Stimulated activated CD8-positive, alpha-beta memory T cell treated with anti-CD3 and anti-CD28 coated beads, Interleukin-12 subunit alpha, Interleukin-12 subunit beta, amount 100 ng/mL, for 24 hours (primary cell): Measurements from ENCODE around the gene TMPRSS11A.

Source experiments
- DNase-seq: peaks from one replicate; pipeline ENCODE4 v3.0.0-alpha.2; 2020; ENCODE audit errors: extremely low read depth

TMPRSS11A gene, protein sequence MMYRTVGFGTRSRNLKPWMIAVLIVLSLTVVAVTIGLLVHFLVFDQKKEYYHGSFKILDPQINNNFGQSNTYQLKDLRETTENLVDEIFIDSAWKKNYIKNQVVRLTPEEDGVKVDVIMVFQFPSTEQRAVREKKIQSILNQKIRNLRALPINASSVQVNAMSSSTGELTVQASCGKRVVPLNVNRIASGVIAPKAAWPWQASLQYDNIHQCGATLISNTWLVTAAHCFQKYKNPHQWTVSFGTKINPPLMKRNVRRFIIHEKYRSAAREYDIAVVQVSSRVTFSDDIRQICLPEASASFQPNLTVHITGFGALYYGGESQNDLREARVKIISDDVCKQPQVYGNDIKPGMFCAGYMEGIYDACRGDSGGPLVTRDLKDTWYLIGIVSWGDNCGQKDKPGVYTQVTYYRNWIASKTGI

DNA sequence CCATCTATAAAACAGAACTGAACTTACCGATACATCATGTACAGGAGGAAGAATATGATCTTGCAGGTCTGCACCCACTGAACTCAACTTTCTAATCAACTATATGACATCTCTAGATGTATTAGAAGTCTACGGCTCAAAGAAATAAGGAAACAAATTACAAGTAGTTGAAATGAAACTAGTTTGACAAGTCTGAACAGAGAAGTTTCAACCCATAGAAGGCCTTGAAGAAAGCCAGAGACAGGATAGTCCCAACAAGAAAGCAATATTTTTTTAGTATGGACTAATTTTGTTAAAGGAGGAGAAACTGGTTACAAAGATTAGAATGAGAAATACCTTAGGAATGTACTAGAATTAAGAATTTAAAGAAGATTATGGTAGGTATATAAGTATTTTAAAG lies at the start of gene TMPRSS11A:
Gene TMPRSS11A, minus strand, starts transcription at position 138 of the 400 bp plus-strand sequence. Its CDS starts 100 bp downstream, at position 38.
- no peak for DNase-seq

DNA sequence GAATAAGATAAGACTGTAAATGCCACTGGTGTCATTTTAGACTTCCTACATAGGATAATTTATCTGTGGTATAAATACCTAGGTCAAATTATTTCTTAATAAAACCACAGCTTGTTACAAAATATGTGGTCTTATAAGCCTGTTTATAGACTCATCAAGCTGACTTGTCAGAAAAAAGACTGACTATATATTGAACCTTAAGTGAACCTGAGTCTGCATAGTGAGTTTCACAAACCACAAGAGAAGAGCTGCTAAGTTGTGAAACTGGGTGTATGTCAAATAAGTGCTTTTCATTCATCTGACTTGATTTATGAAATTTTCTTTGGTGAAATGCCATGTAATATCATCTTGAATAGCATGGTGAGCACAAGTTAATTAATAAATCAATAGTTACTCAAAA lies 48.4 kb upstream of the TMPRSS11A start:
- no peak for DNase-seq

DNA sequence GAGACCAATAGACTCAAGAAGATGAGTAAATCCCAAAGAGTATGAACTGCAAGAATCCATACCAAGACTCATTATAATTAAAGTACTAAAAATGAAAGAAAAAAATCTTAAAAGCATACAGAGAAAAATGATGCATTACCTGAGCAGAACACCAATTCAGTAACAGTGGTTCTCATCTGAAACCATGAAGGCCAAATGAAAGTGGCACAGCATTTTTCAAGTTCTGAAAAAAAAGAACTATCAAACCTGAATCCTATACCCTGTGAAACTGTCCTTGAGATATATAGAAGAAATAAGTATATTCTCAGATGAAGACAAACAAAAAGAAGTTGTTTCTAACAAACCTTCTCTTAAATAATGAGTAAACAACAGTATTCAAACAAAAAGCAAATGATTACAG lies 39.6 kb upstream of the TMPRSS11A start:
- no peak for DNase-seq

DNA sequence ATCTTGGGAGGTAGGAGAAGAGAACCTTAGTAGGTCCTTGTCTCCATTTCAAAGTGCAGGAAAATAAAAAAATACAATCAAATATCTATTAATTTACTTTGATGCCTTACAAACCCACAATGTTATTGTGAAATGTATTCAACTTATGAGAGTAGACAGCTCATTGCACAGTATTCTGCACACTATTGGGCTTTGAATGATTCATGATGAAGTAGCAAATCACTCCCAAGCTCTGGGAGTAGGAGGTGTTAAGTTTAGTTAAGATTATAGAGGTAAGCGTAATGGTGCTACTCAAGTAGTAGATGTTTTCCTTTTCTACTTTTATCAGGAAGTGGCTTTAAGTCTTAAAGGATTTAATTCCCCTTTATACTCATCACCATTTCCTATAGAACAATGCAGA lies 32.8 kb upstream of the TMPRSS11A start:
- DNase-seq = no peak

DNA sequence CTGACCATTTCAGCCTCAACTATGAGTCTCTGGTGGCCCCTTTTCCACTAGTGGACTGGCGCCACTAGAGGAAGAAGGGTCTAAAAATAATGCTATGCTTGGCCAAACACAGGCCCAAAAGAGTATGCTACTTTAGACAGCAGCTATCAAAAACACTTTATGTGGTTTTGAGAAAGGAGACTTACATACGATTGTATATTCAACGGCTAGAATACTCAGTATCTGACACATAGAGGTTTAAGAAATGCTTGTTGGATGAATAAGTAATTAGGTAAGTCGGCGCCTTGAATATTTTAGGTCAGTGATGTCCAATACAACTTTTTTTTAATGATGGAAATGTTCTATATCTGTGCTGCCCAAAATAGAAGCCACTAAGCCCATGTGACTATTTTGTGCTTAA lies 25.7 kb upstream of the TMPRSS11A start:
- no peak for DNase-seq

DNA sequence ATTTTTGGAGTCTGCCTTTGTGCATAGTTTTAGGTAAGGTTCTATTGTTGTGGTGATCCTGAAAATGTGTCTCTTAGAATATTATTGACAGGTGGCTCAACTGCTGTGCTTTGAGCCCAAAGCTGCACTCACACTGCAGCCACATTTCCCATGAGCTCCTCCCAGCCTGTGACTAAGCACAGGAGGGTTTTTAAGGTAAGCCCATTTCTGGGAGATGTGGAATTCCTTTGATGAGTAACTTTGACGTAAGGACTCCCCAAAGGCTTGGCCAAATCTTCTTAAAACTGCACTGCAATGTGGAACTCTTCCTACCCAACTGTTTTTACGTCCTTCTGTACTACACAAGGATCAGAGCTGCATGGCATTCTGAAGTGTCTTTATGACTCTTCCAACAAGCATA lies 20.0 kb upstream of the TMPRSS11A start:
- no peak for DNase-seq

DNA sequence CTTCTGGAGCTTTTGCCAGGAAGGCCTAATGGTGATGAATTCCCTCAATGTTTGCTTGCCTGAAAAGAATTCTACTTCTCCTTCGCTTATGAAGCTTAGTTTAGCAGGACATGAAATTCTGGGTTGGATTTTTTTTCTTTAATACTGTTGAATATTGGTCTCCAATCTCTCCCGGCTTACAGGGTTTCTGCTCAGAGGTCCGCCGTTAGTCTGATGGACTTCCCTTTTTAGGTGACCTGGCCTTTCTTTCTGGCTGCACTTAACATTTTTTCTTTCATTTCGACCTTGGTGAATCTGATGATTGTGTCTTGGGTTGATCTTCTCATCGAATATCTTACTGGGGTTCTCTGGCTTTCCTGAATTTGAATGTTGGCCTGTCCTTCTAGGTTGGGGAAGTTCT lies 17.2 kb upstream of the TMPRSS11A start:
- no peak for DNase-seq

DNA sequence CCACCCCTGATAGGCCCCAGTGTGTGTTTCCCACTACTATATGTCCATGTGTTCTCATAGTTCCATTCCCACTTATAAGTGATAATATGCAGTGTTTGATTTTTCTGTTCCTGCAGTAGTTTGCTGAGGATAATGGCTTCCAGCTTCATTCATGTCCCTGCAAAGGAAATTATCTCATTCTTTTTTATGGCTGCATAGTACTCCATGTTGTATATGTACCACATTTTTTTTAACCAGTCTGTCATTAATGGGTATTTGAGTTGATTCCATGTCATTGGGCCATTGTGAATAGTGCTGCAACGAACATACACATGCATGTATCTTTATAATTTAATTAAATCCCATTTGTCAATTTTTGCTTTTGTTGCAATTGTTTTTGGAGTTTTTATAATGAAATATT lies 10.3 kb upstream of the TMPRSS11A start:
- DNase-seq = no peak

DNA sequence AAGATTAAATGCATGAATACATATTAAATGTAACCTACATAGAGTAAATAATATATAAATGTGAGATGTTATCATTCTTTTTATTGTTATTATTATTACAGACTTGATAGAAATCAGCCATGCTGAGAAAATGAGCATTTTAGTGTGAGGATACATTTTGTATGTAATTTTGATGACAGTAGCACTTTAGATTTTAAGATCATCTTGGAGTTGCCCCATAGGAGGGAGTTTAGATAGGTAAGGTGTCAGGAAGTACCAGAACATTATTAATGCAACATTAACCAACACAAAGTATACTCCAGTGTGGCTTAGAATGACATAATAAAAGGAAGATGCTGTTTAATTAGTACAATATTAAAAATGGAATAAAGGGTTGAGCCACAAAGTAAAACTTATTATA lies 8.4 kb downstream of the TMPRSS11A start:
- DNase-seq = no peak

DNA sequence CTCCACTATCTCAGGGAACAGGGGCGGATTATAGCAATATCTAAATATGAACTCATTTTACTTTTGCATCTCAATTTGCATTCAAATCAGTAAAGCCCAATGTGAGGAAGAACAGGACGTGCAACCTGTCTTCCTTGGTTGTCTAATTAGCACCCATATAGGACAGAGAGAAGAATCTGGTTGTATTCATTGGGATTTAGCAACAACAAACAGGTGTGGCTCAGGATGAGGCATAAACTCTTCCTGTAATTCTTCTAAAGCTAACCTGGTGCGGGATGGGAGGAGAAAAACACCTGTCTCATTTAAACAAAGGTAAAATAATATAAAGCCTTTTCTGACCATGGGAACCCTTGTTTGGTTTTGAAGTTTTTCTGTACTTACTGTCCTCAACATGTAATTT lies 22.2 kb downstream of the TMPRSS11A start:
- no peak for DNase-seq

DNA sequence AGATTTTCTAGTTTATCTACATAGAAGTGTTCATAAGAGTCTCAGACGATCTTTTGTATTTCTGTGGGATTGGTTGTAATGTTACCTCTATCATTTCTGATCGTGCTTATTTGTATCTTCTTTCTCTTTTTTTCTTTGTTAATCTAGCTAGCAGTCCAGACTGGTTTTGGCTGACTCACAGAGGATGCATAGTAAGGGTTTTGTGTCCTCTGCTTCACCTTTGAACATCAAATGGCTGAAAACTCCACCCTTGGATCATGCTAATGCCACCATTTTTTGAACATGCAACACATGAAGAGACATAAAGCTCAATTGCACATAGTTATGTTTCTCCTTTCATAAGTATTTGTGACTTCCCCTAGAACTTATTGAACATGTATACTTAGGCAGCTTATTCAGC lies 22.8 kb downstream of the TMPRSS11A start:
- no peak for DNase-seq

DNA sequence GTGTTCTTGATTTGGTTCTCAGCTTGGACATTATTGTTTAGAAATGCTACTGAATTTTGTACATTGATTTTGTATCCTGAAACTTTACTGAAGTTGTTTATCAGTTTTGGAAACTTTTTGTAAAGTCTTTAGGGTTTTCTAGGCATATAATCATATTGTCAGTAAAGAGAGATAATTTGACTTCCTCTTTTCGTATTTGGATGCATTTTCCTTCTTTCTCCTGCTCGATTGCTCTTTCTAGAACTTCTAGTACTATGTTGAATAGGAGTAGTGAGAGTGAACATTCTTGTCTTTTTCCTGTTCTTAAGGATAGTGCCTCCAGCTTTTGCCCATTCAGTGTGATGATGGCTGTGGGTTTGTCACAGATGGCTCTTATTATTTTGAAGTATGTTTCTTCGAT lies 24.1 kb downstream of the TMPRSS11A start:
- no peak for DNase-seq

DNA sequence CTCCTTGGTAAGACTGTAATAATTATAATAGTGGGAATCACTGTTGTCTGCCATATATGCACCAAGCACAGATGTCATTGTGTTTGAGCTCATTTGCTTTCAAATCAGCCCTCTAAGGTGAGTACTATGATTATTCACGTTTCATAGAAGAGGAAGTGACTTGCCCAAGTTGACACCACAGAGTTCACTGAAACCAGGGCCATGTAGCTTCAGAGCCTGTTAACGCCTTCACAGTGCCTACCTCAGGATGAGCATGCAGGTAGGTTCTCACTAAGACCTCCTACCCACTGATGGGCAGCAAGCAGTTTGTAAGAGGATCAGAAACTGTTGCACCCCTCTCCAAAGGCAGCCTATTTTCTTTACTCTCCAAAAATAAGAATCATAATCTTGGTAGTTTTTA lies 27.4 kb downstream of the TMPRSS11A start:
- no peak for DNase-seq

DNA sequence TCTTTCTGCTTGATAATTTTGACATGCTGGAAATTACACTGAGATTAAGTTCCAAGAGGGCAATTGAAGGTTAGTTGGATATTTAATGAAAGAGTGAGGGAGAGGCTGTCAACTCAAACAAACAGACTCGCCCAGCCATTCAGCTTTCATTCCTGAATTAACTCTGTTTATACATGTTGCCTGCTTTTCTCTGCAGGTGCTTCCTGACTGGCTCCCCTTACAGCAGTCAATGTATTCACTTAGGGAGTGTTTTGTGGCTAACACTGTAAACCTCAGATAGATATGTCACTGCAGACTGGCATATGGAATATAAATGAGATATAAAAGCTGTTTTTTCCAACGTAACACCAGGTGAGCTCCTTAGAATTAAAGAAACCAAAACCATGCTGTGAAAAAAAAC lies 28.7 kb downstream of the TMPRSS11A start:
- DNase-seq = no peak

DNA sequence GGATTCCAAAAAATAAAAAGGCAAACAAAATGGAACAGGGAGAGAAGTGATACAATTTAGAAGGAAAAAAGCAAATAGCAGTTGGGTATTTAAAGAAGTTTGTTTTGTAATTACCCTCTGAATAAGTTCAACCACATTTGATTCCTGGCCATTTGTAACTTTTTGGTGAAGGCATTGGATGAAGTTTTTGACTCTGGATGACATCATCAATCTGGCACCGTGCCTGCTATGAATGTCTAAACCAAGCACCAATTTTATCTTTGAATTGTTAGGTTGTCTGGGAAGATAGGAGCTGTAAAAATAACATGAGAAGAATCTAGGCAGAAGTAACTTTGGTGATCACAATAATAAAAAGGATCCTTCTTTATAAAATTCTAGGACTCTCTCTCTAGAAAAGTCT lies 29.5 kb downstream of the TMPRSS11A start:
- no peak for DNase-seq

DNA sequence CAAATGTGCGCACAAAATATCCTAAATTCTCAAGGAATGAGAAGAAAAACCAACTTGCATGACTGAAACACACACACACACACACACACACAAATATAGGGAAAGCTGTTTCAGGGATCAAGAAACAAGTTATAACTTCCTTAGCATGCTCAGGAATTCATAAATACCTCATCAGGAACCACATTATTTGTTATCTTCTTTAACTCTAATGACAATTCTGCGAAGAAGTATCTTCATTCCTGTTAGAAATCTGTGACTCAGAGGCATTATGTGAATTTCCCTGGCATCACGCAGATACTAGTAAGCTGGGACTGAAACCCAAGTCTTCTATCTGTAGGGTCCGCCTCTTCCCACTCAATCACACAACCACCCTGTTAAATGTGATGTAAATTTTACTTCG lies 30.3 kb downstream of the TMPRSS11A start:
- DNase-seq = no peak

DNA sequence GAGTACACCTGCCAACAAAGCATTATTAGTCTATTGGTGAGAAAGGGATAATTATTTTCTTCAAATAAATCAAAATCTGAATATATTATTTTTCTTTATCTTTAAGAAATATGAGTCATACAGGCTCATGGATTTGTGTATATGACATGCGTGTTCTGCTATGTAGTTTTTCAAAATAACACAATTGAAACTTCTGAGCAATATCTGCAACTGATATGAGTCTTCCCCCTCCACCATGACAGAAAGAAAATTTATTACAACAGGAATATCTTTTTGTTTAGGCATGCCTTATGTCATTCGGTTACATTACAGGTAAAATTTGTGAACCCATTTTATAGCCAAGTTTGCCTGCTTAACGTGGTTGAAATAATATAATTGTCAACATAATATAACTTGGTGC lies 32.0 kb downstream of the TMPRSS11A start:
- DNase-seq = no peak

DNA sequence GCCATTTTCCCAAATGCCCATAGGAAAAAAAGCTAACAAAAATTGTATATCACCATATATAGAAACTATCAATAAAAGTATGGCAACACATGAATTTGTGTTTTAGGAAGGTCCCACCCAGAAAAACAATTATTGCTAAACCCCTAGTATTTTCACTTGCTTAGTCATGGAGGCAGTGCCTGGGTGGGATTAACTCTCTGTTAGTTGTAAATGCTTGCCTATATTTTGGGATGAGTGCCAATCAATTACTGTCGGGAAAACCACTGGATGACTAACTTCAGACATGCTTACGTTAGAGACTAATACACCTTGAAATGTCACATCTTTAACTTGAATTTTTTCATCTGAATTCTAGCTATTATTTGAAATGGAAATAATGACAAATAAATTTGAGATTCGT lies 33.9 kb downstream of the TMPRSS11A start:
- DNase-seq = no peak

DNA sequence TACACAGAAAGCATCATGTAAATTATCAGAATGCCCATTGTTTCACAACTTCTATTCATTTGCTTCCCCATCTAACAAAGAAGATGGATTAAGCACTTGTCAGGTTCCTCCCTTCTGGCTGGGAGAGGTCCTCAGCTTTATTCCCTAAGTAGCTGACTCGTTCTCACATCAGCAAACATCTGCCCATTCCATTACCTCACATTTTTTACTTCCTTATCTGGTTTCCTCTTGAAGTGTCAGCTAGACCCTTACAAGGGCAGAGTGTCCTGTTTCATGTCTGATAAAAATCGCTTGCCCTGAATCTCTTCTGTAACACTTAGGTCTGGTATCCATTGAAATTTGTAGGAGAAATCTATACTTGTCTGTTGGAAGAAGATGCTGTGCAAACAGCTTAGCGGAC lies 34.7 kb downstream of the TMPRSS11A start:
- DNase-seq = no peak

DNA sequence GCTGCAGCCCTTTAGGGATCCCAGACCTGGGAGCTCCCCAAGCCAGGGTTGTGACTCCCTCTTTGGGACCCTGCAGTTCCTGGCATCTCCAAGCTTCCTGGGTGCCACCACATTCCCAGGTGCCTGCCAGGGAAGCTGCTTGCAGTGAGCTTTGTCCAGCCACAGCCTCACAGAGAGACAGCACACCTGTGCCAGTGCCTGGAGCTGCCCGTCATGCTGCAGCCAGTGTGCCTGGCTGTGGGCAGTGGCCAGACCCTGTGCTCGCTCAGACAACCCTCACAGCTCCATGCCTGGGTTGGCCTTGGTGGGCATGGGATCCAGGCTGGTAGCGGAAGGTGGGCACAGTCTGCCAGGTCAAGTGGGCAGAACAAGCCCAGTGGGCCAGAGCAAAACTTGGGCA lies 36.0 kb downstream of the TMPRSS11A start:
- DNase-seq = no peak

DNA sequence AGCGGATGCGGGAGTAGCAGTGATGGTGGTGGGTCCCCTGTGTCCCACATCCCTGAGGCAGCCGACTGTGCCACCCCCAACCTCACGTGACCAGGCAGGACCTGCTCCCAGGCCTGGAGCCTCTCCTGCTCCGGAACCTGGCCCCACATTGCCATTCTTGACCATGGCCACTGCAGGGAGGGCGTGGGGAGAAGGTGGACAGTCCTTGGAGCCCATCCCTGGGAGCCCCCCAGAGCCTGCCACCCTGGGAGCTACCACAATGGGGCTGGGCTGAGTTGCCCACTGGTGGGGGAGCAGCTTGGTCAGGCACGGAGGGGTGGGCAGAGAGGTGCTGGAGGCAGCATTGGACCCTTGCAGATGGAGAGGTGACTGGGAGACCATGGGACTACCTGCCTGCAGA lies 36.8 kb downstream of the TMPRSS11A start:
- no peak for DNase-seq

DNA sequence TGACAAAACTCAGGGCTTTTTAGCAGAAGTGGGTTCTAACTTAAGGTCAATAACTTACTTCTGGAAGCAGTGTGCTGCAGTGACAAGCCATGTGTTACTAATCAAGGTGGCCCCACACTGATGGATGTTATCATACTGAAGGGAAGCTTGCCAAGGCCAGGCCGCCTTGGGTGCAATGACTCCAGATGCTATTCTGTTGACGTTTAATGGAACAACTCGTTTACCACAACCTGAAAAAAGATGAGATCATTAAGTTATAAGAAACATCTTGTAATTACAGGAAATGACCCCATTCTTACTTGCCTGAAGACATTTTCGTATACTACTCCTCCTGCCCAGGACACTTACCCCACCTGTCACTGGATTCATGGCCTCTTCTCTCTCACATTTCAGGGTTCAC lies 40.6 kb downstream of the TMPRSS11A start:
- no peak for DNase-seq

DNA sequence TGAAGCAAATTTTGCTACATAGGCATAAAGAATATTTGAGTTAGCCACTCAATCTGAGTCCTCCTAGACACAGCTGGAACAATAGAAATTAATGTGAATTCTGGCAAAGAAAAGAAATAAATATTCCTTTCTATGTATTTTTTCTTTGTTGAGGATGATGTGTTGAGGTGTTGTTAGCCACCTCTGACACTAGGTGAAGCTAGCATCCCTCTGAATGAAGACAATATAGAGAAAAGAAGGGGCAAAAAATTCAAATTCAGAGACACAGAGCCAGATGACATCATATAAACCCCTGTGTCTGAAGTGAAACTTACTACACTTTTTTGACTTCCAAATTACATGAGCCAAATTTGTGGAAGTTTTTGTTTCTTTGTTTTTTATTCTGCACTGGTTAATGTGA lies 44.9 kb downstream of the TMPRSS11A start:
- no peak for DNase-seq

DNA sequence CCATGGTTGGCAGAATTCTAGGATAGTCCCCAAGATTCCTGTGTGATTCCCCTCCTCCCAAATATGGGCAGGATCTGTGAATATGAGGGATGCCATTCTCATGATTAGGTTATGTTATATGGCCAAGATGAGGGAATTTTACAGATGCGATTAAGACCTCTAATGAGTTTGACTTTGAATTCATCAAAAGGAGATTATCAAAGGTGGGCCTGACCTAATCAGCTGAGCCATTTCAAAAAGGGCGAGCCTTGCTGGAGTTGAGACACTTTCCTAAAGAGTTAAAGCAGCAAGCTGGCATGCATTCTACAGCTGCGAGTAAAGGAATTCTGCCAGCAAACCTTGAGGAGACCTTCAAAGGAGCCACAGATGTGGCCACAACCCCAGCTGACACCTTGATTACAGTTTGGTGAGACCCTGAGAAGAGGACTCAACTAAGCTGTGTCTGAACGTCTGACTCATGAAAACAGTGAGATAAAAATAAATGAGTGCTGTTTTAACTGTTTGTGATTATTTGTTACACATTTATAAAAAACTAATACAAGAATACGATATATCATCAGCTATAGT lies 47.8 kb downstream of the TMPRSS11A start:
- no peak for DNase-seq
